Endothelial cell of umbilical vein (primary cell): ENCODE measurements around the gene CADPS. TPM values are rescaled to one million over a fixed set of nuclear protein-coding genes. Genes with fewer than 3 reads are reported as not detected.

Source experiments
- BruUV-seq: library from RNA; stranded (reverse); fragments of 400-500 nt; replicated peaks from 2 replicates; lab custom pipeline; 2021; lab: Mats Ljungman, UMichigan
- CTCF ChIA-PET: fragments of 300-600, 350-600 bp; sonication (Branson Sonifier 250); formaldehyde crosslinking; loops from one replicate; lab custom pipeline; 2021; ENCODE audit warnings: antibody characterized with exemption, inconsistent platforms; lab: Charles Lee
- POLR2A ChIA-PET: fragments of 300-600, 350-600 bp; sonication (Branson Sonifier 250); formaldehyde crosslinking; loops from one replicate; lab custom pipeline; 2021; ENCODE audit warnings: antibody characterized with exemption, inconsistent platforms; lab: Charles Lee
- DNase-seq: peaks from one replicate; pipeline ENCODE4 v3.0.0-alpha.2; 2011; ENCODE audit warnings: low read depth, low spot score
- FAIRE-seq: peaks from 2 replicates; lab custom pipeline; 2011; peaks lifted over from hg19 to GRCh38; lab: Jason Lieb, UNC
- H2AFZ ChIP-seq: 2 replicates; pipeline ENCODE4 v1.6.0; 2012; ENCODE audit warnings: low read depth, low read length, control low read depth, inconsistent platforms
- H3K27ac ChIP-seq: 2 replicates; pipeline ENCODE4 v1.5.1; 2011; ENCODE audit warnings: low read depth, mild to moderate bottlenecking, control low read depth, low read length, moderate library complexity; ENCODE audit not compliant: insufficient read depth
- H3K27me3 ChIP-seq, 2 experiments: 2 replicates each; pipeline versions ENCODE4 v1.6.0 to v1.6.1; 2011; ENCODE audit warnings: low read length in 2 of 2, mixed read lengths in 1 of 2; ENCODE audit not compliant: control insufficient read depth in 2 of 2, insufficient read depth in 2 of 2
- H3K36me3 ChIP-seq, 2 experiments: 2 replicates in 1 of 2; 3 replicates in 1 of 2; pipeline ENCODE4 v1.5.1; 2011; ENCODE audit warnings: low read length in 2 of 2, mild to moderate bottlenecking in 1 of 2, moderate library complexity in 1 of 2; ENCODE audit not compliant: control insufficient read depth in 2 of 2, insufficient read depth in 2 of 2; ENCODE audit errors: extremely low read depth in 1 of 2
- H3K4me1 ChIP-seq: 3 replicates; pipeline ENCODE4 v1.5.1; 2011; ENCODE audit warnings: mild to moderate bottlenecking, low read length; ENCODE audit not compliant: control insufficient read depth, insufficient read depth; ENCODE audit errors: extremely low read depth
- H3K4me2 ChIP-seq: 2 replicates; pipeline ENCODE4 v1.6.1; 2011; ENCODE audit warnings: low read length, control low read depth, mixed read lengths; ENCODE audit not compliant: insufficient read depth
- H3K4me3 ChIP-seq, 3 experiments: fragments of 200-600 bp in 1 of 3; sonication (generic), shearing (Covaris generic) in 1 of 3; replicated peaks in 1 of 3; 2 replicates each; pipeline ENCODE4 v1.5.1; 2011 to 2016; ENCODE audit warnings: control low read depth in 3 of 3, low read length in 3 of 3, mild to moderate bottlenecking in 2 of 3, inconsistent platforms in 1 of 3, low read depth in 1 of 3, moderate library complexity in 1 of 3; ENCODE audit not compliant: insufficient read depth in 1 of 3
- H3K79me2 ChIP-seq: 2 replicates; pipeline ENCODE4 v1.6.0; 2012; ENCODE audit warnings: low read length, inconsistent platforms; ENCODE audit not compliant: control insufficient read depth, insufficient read depth
- H3K9ac ChIP-seq: replicated peaks from 2 replicates; pipeline ENCODE3; 2011; ENCODE audit warnings: low read length, control low read depth; ENCODE audit not compliant: insufficient read depth; ENCODE audit errors: extremely low read depth
- H3K9me1 ChIP-seq: replicated peaks from 3 replicates; pipeline ENCODE4 v1.6.0; 2011; ENCODE audit warnings: mild to moderate bottlenecking, low read length; ENCODE audit not compliant: control insufficient read depth, insufficient read depth; ENCODE audit errors: extremely low read depth
- H3K9me3 ChIP-seq: replicated peaks from 2 replicates; pipeline ENCODE4 v1.5.1; 2012; ENCODE audit warnings: low read length, inconsistent platforms; ENCODE audit not compliant: control insufficient read depth, insufficient read depth
- H4K20me1 ChIP-seq: replicated peaks from 2 replicates; pipeline ENCODE3; 2011; ENCODE audit warnings: mild to moderate bottlenecking, low read length; ENCODE audit not compliant: control insufficient read depth, insufficient read depth; ENCODE audit errors: extremely low read depth
- CTCF ChIP-seq, 2 donors: IDR thresholded peaks; 1 replicate in 1 of 2; 2 replicates in 1 of 2; pipeline ENCODE4 v1.5.1; 2011; ENCODE audit warnings: low read length in 2 of 2, mild to moderate bottlenecking in 2 of 2, moderate library complexity in 2 of 2, control low read depth in 1 of 2, inconsistent platforms in 1 of 2, low read depth in 1 of 2; ENCODE audit not compliant: insufficient read depth in 1 of 2; ENCODE audit errors: extremely low read depth in 1 of 2
- EZH2 ChIP-seq: IDR thresholded peaks from 2 replicates; pipeline ENCODE4 v1.6.1; 2012; ENCODE audit warnings: borderline replicate concordance, low read depth, mild to moderate bottlenecking, moderate library complexity, low read length, inconsistent platforms; ENCODE audit not compliant: severe bottlenecking
- FOS ChIP-seq: IDR thresholded peaks from 2 replicates; pipeline ENCODE4 v1.6.1; 2011; ENCODE audit warnings: mild to moderate bottlenecking, low read length, moderate library complexity, borderline replicate concordance; ENCODE audit not compliant: insufficient read depth
- GATA2 ChIP-seq: IDR thresholded peaks from 2 replicates; pipeline ENCODE4 v1.7.0; 2011; ENCODE audit warnings: low read depth, mild to moderate bottlenecking, moderate library complexity, mixed read lengths, low read length; ENCODE audit not compliant: insufficient read length, insufficient read depth
- JUN ChIP-seq: IDR thresholded peaks from 2 replicates; pipeline ENCODE4 v1.6.1; 2011; ENCODE audit warnings: borderline replicate concordance, low read depth; ENCODE audit not compliant: insufficient read length, insufficient read depth
- MAX ChIP-seq: IDR thresholded peaks from 2 replicates; pipeline ENCODE4 v1.6.1; 2011; ENCODE audit not compliant: insufficient read depth, insufficient read length
- MYC ChIP-seq: IDR thresholded peaks from one replicate; pipeline ENCODE4 v1.6.1; 2011; ENCODE audit warnings: mild to moderate bottlenecking, low read depth, low read length
- POLR2A ChIP-seq: IDR thresholded peaks from 2 replicates; pipeline ENCODE4 v1.6.1; 2012; ENCODE audit warnings: low read depth, mild to moderate bottlenecking, control low read depth, low read length
- POLR2AphosphoS5 ChIP-seq: IDR thresholded peaks from 2 replicates; pipeline ENCODE4 v1.6.1; 2012; ENCODE audit warnings: low read depth, mild to moderate bottlenecking, control low read depth, low read length, moderate library complexity; ENCODE audit not compliant: insufficient read depth
- dilution Hi-C: fragments of 300-500 bp; cut with MboI; formaldehyde crosslinking; loops from one replicate; pipeline ENCODE4 v1.15.0; 2019; ENCODE audit warnings: low sequenced_read_pairs; ENCODE audit not compliant: extremely low pct_ligation_motif_present
- intact Hi-C: fragments of 100-400 bp; cut with micrococcal nuclease; formaldehyde crosslinking; loops from one replicate; pipeline ENCODE4 v1.10.0; 2022
- polyA plus RNA-seq, 4 experiments: library from polyadenylated mRNA; depleted of rRNA in 3 of 4; stranded (reverse) in 3 of 4; unstranded in 1 of 4; fragments of >200 nt; gene quantifications; 2 replicates each; pipeline versions ENCODE4 v1.2.1 to v1.2.3, GENCODE V29; 2011 to 2012; ENCODE audit warnings: missing spikeins in 1 of 4
- total RNA-seq: library from RNA; stranded (reverse); gene quantifications from 2 replicates; pipeline ENCODE4 v1.2.3, GENCODE V29; 2021

CADPS gene
- total and polyA plus RNA-seq, 2 donors (not counting 3 experiments of a cell fraction or from before 2014, with no cell fraction given) = not detected

DNA sequence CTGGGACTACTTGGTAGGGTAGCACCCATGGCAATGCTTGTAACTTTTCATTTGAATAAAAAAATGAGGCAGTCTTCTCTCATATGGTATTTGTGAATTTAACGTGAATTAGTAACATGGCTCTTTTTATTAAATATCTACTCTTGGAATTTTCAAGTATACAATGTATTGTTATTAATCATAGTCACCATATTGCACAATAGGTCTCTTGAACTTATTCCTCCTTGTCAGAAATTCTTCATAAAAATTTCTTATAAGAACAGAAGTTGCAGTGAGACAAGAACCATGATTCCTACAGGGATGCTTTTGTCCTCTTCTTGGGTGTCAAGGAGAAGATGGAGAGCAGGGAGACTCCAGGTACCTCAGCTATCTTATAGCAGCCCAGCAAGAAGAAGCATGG lies 298.1 kb downstream of the CADPS start:
- no peak for FAIRE-seq
- Histone ChIP-seq H3K36me3 (no peaks in the 10 kb centered on the region), H3K79me2 (no peaks in the 10 kb centered on the region), H3K4me2 (no peak overlapping the region), H2AFZ (no peak overlapping the region), H4K20me1 (no peaks in the 10 kb centered on the region), H3K9ac (no peak overlapping the region), H3K27me3 (no peaks in the 10 kb centered on the region), H3K27ac (no peak overlapping the region), H3K9me1 (no peaks in the 10 kb centered on the region), H3K4me3 (no peak overlapping the region), H3K4me1 (peaks cover 17% of the 10 kb centered on the region), H3K9me3 (no peaks in the 10 kb centered on the region)
- ChIA-PET CTCF (interaction anchor here (1.3 kb wide), 1 partner anchor 10 kb away, joined by 3 read pairs; no protein-coding TSS in a partner anchor), POLR2A (no interaction called here)
- no peak for DNase-seq
- intact Hi-C loops (no loop called here), dilution Hi-C loops (no loop called here)
- no TSS peak for BruUV-seq
- no peak for TF ChIP-seq GATA2
- no peak for TF ChIP-seq CTCF (IDR thresholded peaks at IDR 0.05; ENCODE audit: extremely low read depth in 1 of 2, insufficient read depth in 1 of 2, low read depth in 1 of 2, low read length in 2 of 2)
- no peak for TF ChIP-seq POLR2AphosphoS5
- no peak for TF ChIP-seq MYC
- no peak for TF ChIP-seq EZH2
- TF ChIP-seq MAX = no peak
- TF ChIP-seq FOS = no peak
- TF ChIP-seq POLR2A = no peak
- TF ChIP-seq JUN = no peak
